ENCODE data around the gene CCDC175.

Gene CCDC175

DNA sequence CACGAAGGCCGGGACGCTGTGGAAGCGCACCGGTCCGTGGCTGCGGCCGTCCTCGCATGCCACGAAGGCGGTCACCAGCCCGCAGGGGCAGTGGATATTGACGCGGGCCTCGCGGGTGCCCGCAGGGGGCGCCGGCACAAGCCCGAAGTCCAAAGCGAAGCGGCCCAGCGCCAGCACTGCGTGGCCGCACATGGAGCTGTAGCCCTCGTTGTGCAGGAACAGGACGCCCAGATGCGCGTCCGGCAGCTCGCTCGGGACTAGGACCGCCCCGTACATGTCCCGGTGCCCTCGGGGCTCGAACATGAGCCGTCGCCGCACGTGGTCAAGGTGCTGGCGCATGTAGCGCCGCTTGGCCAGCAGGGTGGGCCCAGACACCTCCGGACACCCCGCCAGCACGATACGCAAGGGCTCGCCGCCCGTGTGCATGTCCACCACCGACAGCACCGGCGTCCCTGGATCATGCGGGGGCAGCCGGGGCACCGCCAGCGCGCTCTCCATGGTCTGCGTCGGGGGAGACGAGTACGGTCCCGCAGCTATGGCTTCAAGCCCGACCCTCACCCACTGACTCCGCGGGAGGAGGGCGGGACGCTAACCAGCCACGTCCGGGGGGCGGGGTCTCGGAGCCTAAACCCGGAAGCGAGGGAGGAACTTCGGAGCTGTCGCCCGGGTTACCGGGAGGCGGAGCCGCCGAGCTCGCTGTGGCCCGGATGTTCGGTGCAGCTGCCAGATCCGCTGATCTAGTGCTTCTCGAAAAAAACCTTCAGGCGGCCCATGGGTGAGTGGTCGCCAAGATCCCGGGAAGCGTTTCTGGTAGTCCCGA is 92.6 kb downstream of the CCDC175 start, which contains the start of the genes JKAMP and L3HYPDH:
JKAMP (plus strand) TSS at position 699 of the 820 bp plus-strand sequence; CDS start at position 772, 73 bp downstream.
L3HYPDH (minus strand) TSS at position 590 of the 820 bp plus-strand sequence; CDS start at position 498, 92 bp downstream.
- DNase-seq (ENCODE audit: insufficient read length, low spot score) (peak; percentile 66), FAIRE-seq (no peak)
- TF ChIP-seq, protein P1, sequence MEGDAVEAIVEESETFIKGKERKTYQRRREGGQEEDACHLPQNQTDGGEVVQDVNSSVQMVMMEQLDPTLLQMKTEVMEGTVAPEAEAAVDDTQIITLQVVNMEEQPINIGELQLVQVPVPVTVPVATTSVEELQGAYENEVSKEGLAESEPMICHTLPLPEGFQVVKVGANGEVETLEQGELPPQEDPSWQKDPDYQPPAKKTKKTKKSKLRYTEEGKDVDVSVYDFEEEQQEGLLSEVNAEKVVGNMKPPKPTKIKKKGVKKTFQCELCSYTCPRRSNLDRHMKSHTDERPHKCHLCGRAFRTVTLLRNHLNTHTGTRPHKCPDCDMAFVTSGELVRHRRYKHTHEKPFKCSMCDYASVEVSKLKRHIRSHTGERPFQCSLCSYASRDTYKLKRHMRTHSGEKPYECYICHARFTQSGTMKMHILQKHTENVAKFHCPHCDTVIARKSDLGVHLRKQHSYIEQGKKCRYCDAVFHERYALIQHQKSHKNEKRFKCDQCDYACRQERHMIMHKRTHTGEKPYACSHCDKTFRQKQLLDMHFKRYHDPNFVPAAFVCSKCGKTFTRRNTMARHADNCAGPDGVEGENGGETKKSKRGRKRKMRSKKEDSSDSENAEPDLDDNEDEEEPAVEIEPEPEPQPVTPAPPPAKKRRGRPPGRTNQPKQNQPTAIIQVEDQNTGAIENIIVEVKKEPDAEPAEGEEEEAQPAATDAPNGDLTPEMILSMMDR (IDR thresholded peaks at IDR 0.05; ENCODE audit: insufficient read depth, missing control alignments) = peak; percentile 48

DNA sequence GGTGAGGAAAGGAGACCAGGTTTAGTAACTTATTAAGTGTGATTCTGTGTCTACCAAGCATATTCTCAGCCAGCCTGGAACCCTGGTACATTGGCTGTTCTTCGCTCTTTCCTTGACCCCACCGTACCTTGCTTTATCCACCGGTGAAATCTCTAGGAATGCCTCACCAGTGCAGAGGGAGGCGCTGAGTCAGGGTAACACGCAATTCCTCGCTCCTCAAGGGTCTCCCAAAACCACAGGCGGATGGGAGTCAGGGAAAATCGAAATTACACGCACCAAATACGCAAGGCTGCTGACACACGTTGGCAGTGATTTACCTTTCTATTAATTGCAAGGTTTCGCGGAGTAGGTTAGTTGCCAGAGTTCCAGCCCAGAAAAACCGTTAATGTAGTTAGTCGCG is 93.2 kb downstream of the CCDC175 start:
- no peak for FAIRE-seq
- no peak for DNase-seq (ENCODE audit: insufficient read length, low spot score)
- TF ChIP-seq, protein P1 (IDR thresholded peaks at IDR 0.05; ENCODE audit: insufficient read depth, missing control alignments) = no peak

DNA sequence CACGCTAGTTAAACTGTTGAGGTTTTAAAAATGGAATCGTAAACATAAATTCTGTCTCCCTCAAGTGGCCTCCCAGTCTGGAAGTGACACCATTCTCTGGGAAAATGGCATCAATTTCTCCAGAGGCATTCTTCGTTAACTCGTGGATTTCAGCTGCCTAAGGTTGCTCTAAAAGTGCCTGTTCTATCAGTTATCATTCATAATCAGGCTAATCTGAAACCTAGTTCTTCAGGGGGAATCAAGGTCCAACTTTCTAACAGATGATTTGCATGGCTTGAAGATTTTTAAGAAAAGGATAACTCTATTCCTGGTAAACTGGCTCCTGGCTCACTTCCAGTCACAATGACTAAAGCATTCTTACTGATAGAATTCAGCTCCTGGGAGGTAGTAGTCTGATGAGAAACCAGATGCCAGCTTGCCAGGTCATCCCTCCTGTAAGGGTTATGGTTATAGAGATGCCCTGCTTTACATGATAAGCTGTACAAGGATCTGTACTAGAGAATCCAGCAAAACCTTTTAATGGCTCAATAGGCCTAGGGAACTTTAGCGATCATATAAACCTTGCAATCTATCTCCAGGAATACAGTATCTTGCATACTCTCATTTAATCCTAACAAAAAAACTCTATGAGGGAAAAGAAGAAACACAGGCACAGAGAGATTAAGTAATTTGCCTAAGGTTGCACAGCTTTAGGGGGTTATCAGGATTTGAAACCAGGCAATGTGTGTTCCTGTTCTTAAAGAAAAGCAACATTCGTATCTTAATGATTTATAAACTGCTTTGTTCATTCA is 93.9 kb downstream of the CCDC175 start:
- FAIRE-seq (no peak), DNase-seq (ENCODE audit: insufficient read length, low spot score) (no peak)
- TF ChIP-seq, protein P1 (IDR thresholded peaks at IDR 0.05; ENCODE audit: insufficient read depth, missing control alignments) = no peak

DNA sequence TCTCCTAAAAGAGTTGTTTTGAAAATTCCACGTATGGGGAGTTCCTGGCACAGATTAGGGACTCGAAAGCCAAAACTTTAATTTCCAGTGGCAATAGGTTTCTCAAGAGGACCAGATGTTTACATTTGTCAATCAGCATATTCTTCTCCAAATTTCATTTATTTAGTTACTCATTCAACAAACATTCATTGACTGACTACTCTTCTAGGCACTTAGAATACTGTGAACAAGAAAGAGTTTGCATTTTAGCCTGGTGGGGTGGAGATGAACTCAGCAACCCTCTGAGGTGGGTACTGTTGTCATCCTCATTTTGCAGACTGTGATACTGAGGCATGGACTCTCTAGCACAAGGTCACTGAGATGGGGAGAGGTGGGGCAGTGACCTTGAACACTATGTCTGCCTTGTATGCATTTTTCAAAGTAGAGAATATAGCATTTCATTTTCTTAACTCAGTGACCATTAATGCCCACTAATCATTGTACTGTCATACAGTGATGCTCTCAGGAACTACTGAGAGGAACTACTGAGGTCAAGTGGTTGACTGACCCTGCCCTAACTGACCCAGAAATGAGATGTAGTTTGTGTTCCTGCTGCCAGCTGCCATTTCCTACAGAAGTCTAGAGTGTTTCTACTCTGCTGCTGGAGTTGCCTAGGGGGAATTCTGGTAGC is 94.6 kb downstream of the CCDC175 start:
- FAIRE-seq (no peak), DNase-seq (ENCODE audit: insufficient read length, low spot score) (no peak)
- TF ChIP-seq, protein P1 (IDR thresholded peaks at IDR 0.05; ENCODE audit: insufficient read depth, missing control alignments) = no peak

DNA sequence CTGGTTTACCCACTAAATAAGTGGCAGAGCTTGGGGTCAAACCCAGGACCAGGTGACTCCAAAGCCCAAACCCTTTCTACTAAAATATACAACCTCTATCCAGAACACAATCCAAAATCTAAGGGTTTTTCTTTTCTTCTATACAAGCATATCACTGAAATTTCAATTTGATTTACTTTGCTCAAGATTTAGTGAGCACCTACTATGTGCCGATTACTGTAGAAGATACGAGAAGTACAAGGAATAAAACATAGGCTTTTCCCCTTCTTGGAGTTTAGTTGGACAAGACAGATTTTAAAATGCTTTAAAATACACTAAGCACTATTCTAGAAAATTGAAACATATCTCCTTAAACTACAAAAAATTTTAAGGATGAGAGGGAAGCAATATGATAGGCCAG is 95.2 kb downstream of the CCDC175 start:
- DNase-seq (ENCODE audit: insufficient read length, low spot score) (no peak), FAIRE-seq (no peak)
- TF ChIP-seq, protein P1 (IDR thresholded peaks at IDR 0.05; ENCODE audit: insufficient read depth, missing control alignments) = no peak

DNA sequence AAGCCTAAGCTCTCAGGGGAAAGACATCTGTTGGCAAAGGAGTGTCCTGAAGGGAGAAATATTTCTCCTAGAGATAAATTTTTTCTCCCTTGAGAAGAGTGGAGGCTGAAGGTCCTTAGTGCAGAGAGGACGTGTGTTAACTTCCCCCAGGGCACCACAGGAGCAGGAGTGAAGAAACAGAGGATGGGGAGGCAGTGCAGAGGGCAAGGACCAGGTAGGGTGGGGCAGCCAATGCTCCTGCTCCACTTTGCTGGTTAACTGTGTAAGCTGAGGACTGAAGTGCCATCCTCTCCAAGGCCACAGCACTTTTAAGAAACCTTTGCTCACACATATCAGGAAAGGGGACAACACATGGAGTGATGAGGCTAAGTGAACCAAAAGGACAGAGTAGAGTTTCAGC is 96.4 kb downstream of the CCDC175 start:
- no peak for FAIRE-seq
- DNase-seq (ENCODE audit: insufficient read length, low spot score) = no peak

More for the DNA sequence above, 96.4 kb downstream of the CCDC175 start:
- TF ChIP-seq, protein P1 (IDR thresholded peaks at IDR 0.05; ENCODE audit: insufficient read depth, missing control alignments) = no peak
